ENCODE measurements around the gene CDK7.
"Not testable (repeated sequence)": the region's sequence is repeated elsewhere in the genome, so short reads cannot be mapped to it uniquely, and the experiment has no call there.

GRCh38 chr5:69255940-69256339 lies 21.3 kb downstream of the CDK7 start:
- TF ChIP-seq CTCF, POLR2A (IDR thresholded peaks at IDR 0.05): not testable (repeated sequence)
